Right lobe of liver (tissue), 4 donors: ENCODE measurements around the gene NTMT1.

Experiments used
- POLR2A ChIP-seq: fragments of 450-650 bp; IDR thresholded peaks from one replicate; pipeline ENCODE4 v1.6.1; 2017; ENCODE audit warnings: antibody characterized with exemption, mild to moderate bottlenecking
- TF ChIP-seq, protein P1 (sequence below), 4 donors: fragments of 200-600 bp in 3 of 4; fragments of 450-650 bp in 1 of 4; IDR thresholded peaks; one replicate each; pipeline versions ENCODE4 v1.5.1 to v1.8.0; 2016 to 2022; ENCODE audit warnings: antibody characterized with exemption in 4 of 4, mild to moderate bottlenecking in 2 of 4
- donor health status: DM: no; HTN: no; CAD: no.
- donor health status: DM: no; HTN: no; CAD: no.
- donor health status: DM: no; HTN: yes; CAD: no.

DNA sequence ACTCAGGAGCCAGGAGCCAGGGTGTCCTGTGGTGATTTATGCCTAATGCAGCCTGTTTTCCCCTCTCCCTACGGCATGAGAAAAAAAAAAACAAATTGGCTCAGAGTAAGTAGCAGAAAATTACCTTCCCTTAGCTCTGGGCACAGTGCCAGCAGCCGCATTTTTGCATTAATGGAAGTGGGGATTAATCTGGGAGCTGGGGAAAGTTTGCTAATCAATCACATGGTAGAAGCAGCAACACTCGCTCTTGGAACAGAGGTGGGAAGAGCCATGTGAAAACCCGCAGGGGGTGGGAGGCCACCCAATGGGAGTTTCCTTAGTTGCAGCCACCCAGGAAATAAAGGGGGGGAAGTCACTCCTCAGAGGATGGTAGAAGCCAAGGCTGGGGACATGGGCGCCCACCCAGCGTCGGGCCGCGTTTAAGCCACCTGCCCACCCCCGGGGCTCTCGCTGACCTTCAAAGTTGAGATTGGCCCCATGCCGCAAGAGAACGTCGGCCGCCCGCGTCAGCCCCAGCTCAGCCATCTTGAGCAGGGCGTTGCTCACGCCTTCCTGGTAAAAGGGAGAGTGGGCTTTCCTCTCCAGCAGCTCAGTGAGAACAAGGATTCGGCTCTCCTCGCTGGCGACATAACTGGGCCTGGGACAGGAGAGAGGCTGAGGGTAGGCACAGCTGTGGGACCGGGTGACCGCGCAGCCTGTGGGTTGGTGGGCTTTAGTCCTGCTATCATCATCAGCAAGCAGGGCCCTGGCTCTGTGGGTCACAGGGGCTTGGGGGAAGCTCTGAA, 14.3 kb downstream of the NTMT1 start:
- TF ChIP-seq, protein P1, sequence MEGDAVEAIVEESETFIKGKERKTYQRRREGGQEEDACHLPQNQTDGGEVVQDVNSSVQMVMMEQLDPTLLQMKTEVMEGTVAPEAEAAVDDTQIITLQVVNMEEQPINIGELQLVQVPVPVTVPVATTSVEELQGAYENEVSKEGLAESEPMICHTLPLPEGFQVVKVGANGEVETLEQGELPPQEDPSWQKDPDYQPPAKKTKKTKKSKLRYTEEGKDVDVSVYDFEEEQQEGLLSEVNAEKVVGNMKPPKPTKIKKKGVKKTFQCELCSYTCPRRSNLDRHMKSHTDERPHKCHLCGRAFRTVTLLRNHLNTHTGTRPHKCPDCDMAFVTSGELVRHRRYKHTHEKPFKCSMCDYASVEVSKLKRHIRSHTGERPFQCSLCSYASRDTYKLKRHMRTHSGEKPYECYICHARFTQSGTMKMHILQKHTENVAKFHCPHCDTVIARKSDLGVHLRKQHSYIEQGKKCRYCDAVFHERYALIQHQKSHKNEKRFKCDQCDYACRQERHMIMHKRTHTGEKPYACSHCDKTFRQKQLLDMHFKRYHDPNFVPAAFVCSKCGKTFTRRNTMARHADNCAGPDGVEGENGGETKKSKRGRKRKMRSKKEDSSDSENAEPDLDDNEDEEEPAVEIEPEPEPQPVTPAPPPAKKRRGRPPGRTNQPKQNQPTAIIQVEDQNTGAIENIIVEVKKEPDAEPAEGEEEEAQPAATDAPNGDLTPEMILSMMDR (IDR thresholded peaks at IDR 0.05): no peak
- no peak for TF ChIP-seq POLR2A
